H1 (cell line): ENCODE data around the gene NR2F2. TPM values are rescaled to one million over a fixed set of nuclear protein-coding genes. Genes with fewer than 3 reads are reported as not detected.

ENCODE experiments used
- ASH2L ChIP-seq: fragments of 200-600, 300-600 bp; sonication (generic); IDR thresholded peaks from one replicate; pipeline ENCODE4 v1.7.1; 2017; ENCODE audit warnings: low read length
- BACH1 ChIP-seq: IDR thresholded peaks from 2 replicates; pipeline ENCODE4 v1.6.1; 2012; ENCODE audit warnings: low read length, improper control_type of control experiment
- CBX5 ChIP-seq: fragments of 300-800, 300-1000 bp; sonication (generic); IDR thresholded peaks from 2 replicates; pipeline ENCODE4 v1.7.1; 2016; ENCODE audit warnings: antibody characterized with exemption, low read length, low read depth
- CREB1 ChIP-seq: IDR thresholded peaks from 2 replicates; pipeline ENCODE4 v1.6.1; 2012; ENCODE audit warnings: inconsistent platforms
- FOSL1 ChIP-seq: IDR thresholded peaks from 2 replicates; pipeline ENCODE4 v1.6.1; 2011; ENCODE audit warnings: mild to moderate bottlenecking, low read depth, low read length, moderate library complexity; ENCODE audit not compliant: insufficient read depth
- GABPA ChIP-seq: IDR thresholded peaks from 2 replicates; pipeline ENCODE4 v1.6.1; 2011; ENCODE audit warnings: mild to moderate bottlenecking, low read length, moderate library complexity, borderline replicate concordance; ENCODE audit not compliant: insufficient read depth
- JUN ChIP-seq: IDR thresholded peaks from 2 replicates; pipeline ENCODE4 v1.6.1; 2011; ENCODE audit warnings: low read depth, mild to moderate bottlenecking, improper control_type of control experiment, low read length
- JUND ChIP-seq: IDR thresholded peaks from 2 replicates; pipeline ENCODE4 v1.6.1; 2011; ENCODE audit warnings: mild to moderate bottlenecking, improper control_type of control experiment, low read length
- KDM4A ChIP-seq: IDR thresholded peaks from one replicate; pipeline ENCODE4 v1.7.1; 2012; ENCODE audit warnings: low read depth, mild to moderate bottlenecking, moderate library complexity, low read length, inconsistent platforms; ENCODE audit not compliant: severe bottlenecking
- NRF1 ChIP-seq: IDR thresholded peaks from 2 replicates; pipeline ENCODE4 v1.6.1; 2011; ENCODE audit warnings: mild to moderate bottlenecking, low read depth, low read length, improper control_type of control experiment
- POLR2AphosphoS5 ChIP-seq: IDR thresholded peaks from 2 replicates; pipeline ENCODE4 v1.6.1; 2011; ENCODE audit warnings: low read depth, low read length
- POU5F1 ChIP-seq: IDR thresholded peaks from 2 replicates; pipeline ENCODE4 v1.6.1; 2011; ENCODE audit warnings: low read depth, mild to moderate bottlenecking, low read length, moderate library complexity
- SAP30 ChIP-seq: fragments of 300-600 bp; sonication (generic); IDR thresholded peaks from 2 replicates; pipeline ENCODE4 v1.7.1; 2012; ENCODE audit warnings: low read length, moderate library complexity, mild to moderate bottlenecking, inconsistent platforms; ENCODE audit not compliant: insufficient read depth, insufficient replicate concordance
- SP1 ChIP-seq: IDR thresholded peaks from 2 replicates; pipeline ENCODE4 v1.6.1; 2011; ENCODE audit warnings: low read depth, low read length
- TAF7 ChIP-seq: optimal IDR thresholded peaks from 2 replicates; pipeline ENCODE3; 2011; ENCODE audit warnings: low read depth, mild to moderate bottlenecking, inconsistent platforms, low read length, moderate library complexity, borderline replicate concordance
- TEAD4 ChIP-seq: IDR thresholded peaks from 2 replicates; pipeline ENCODE4 v1.6.1; 2012; ENCODE audit warnings: low read depth, low read length, inconsistent platforms, mixed read lengths
- polyA plus RNA-seq, 7 experiments: library from polyadenylated mRNA; depleted of rRNA in 3 of 7; stranded (reverse) in 5 of 7; unstranded in 2 of 7; fragments of >200 nt in 5 of 7; fragments of 200-250 nt in 2 of 7; gene quantifications; 1 replicate in 5 of 7; 2 replicates in 1 of 7; 4 replicates in 1 of 7; pipeline versions ENCODE4 v1.2.1 to v1.2.3, GENCODE V29; 2011 to 2013; ENCODE audit warnings: missing spikeins in 2 of 7, mixed read lengths in 2 of 7
- total RNA-seq: library from RNA; stranded (reverse); fragmentation: NEBNext Ultra II Directional; extraction: Animal tissue kit (Norgen Biotek cat#: 25700); gene quantifications from 2 replicates; pipeline ENCODE4 v1.2.1, GENCODE V29; 2021
- TF ChIP-seq, protein P1 (sequence below), 3 experiments: IDR thresholded peaks; 1 replicate in 2 of 3; 2 replicates in 1 of 3; pipeline versions ENCODE4 v1.5.1 to v1.6.1; 2011; ENCODE audit warnings: low read length in 3 of 3, mild to moderate bottlenecking in 3 of 3, inconsistent platforms in 2 of 3, low read depth in 1 of 3, moderate library complexity in 1 of 3; ENCODE audit not compliant: insufficient read depth in 1 of 3; ENCODE audit errors: control extremely low read depth in 1 of 3
- TF ChIP-seq, protein P2 (sequence below): IDR thresholded peaks from 2 replicates; pipeline ENCODE4 v1.6.1; 2011; ENCODE audit warnings: low read depth, mild to moderate bottlenecking, low read length; ENCODE audit not compliant: insufficient read depth
- TF ChIP-seq, protein P3 (sequence below): IDR thresholded peaks from 2 replicates; pipeline ENCODE4 v1.6.1; 2012; ENCODE audit warnings: inconsistent platforms

The NR2F2 gene
- total and polyA plus RNA-seq, 2 of the 8 experiments (the other 6 are each of a cell fraction or from before 2014, with no cell fraction given), result 0.03 TPM; not detected in 1

DNA sequence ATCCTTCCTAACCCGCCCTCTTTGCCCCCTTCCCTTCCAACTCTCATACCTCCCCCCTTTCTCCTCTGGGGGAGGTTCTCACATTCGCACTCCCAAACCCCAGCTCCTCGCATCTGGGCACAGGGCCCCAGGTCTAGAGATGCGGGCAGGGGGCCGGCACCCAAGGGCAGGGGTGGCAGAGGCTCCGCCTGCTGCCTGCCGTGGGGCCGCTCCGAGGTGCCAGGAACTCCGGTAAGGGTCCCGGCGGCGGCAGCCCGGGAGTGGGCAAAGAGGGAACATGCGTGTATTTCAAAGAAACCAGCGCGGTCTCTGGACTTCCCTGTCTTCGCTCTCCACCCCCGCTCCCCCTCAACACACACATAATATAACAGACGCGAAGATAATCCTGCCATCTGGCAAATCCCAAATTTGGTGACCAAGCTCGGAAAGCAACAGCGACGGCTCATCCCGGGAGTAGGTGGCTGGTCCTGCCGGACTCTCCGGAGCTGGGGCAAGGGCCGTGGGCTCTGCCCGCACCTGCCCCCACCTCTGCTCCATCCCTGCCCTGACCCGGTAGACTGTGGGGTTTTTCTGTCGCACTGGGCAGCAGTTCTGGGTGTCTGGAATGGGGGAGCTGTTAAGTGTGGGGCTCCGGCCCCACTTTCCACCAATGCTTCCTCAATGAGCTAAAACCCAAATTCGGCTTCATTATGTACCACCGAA is 31.0 kb downstream of the NR2F2 start (continued):
- TF ChIP-seq, protein P1, sequence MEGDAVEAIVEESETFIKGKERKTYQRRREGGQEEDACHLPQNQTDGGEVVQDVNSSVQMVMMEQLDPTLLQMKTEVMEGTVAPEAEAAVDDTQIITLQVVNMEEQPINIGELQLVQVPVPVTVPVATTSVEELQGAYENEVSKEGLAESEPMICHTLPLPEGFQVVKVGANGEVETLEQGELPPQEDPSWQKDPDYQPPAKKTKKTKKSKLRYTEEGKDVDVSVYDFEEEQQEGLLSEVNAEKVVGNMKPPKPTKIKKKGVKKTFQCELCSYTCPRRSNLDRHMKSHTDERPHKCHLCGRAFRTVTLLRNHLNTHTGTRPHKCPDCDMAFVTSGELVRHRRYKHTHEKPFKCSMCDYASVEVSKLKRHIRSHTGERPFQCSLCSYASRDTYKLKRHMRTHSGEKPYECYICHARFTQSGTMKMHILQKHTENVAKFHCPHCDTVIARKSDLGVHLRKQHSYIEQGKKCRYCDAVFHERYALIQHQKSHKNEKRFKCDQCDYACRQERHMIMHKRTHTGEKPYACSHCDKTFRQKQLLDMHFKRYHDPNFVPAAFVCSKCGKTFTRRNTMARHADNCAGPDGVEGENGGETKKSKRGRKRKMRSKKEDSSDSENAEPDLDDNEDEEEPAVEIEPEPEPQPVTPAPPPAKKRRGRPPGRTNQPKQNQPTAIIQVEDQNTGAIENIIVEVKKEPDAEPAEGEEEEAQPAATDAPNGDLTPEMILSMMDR (IDR thresholded peaks at IDR 0.05; ENCODE audit: control extremely low read depth in 1 of 3, insufficient read depth in 1 of 3, low read depth in 1 of 3, low read length in 3 of 3), result no peak
- no peak for TF ChIP-seq TAF7
- no peak for TF ChIP-seq FOSL1
- no peak for TF ChIP-seq POU5F1
- no peak for TF ChIP-seq GABPA
- no peak for TF ChIP-seq CBX5
- no peak for TF ChIP-seq BACH1
- TF ChIP-seq CREB1, result no peak
- no peak for TF ChIP-seq SP1
- peak; percentile 50 for TF ChIP-seq ASH2L
- TF ChIP-seq SAP30, result no peak
- TF ChIP-seq, protein P2, sequence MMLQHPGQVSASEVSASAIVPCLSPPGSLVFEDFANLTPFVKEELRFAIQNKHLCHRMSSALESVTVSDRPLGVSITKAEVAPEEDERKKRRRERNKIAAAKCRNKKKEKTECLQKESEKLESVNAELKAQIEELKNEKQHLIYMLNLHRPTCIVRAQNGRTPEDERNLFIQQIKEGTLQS, result no peak
- no peak for TF ChIP-seq NRF1
- no peak for TF ChIP-seq JUND
- TF ChIP-seq POLR2AphosphoS5, result no peak
- TF ChIP-seq JUN, result no peak
- TF ChIP-seq KDM4A, result peak; percentile 23
- TF ChIP-seq TEAD4, result no peak
- TF ChIP-seq, protein P3, sequence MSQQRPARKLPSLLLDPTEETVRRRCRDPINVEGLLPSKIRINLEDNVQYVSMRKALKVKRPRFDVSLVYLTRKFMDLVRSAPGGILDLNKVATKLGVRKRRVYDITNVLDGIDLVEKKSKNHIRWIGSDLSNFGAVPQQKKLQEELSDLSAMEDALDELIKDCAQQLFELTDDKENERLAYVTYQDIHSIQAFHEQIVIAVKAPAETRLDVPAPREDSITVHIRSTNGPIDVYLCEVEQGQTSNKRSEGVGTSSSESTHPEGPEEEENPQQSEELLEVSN, result no peak
